Esophagus mucosa (tissue), 1 donor: ENCODE data around the gene HTR2A. TPM values are rescaled to one million over a fixed set of nuclear protein-coding genes. Genes with fewer than 3 reads are reported as not detected.
A peak's percentile ranks its signal among the peaks of the same experiment; 100 is the strongest.
"Not testable (repeated sequence)": the region's sequence is repeated elsewhere in the genome, so short reads cannot be mapped to it uniquely, and the experiment has no call there.

Source experiments
- ATAC-seq: fragments of 200-7000 bp; cut with Tn5 transposase; one replicate; pipeline ENCODE4 v1.9.1; 2020
- total RNA-seq: library from RNA; stranded (reverse); gene quantifications from one replicate; pipeline ENCODE4 v1.2.4, GENCODE V29; 2023
- donor health status: DM: yes; HTN: yes; CAD: no.

HTR2A gene
- total RNA-seq, 1 donor from 2014 or later = 0.08 TPM

DNA sequence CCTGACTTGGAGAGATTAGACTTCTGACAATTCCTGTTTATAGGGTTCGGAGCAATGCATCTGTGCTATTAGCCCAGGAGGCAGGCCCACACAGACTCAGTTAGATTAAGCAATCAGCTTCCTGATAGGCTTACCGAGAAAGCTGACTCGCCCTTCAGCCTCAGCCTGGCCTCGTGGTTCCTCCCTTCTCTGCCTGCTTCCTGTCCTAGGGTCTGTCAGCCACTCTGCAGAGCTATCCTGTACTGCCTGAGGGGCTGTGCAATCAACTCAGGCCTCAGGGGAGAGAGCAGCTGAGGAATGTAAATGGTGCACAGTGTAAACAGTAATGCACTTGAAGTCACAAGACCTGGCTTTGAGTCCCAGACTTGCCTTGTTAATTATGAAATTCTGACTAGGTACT is 30.7 kb downstream of the HTR2A start:
- ATAC-seq = peak; percentile 37

- no peak for ATAC-seq
Measured at GRCh38 chr13:46864941-46865340, 31.9 kb downstream of the HTR2A start.

DNA sequence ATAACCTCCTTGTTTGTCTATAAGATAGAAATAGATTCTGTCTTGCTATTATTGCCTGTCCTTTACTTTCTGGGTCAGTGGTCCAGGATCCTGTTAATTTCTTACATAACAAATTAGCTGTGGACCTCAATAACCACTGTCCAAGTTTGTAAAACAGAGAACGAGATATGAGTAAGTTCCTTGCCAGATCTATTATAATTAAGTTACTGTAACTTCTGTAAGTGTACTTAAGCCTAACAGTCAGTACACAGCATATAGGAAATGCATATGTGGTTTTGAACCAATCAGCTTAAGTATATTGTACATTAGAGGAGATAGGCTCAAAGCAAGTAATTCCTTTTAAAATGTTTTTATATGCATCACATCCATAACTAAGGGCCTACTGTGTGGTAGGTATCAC is 34.9 kb downstream of the HTR2A start:
- ATAC-seq = no peak

GRCh38 chr13:46860722-46861121 is 36.1 kb downstream of the HTR2A start:
- ATAC-seq = no peak

DNA sequence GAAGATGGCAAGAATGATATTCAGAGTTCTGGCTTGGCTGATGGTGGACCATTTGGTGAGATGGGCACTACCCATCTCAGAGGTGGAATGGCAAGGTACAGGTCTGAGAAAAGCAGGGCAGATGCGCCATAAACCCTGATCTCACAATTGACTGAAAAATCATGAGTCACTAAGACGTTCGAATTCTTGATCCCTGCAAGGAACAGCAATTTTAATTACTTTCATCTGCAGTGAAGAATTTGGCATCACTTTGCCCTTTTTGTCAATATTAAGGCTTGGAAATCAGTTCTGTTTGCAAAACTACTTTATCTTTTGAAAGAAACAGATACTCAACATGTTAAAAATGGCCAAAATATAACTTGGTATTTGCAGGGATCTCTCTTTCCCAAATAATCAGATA is 38.1 kb downstream of the HTR2A start:
- ATAC-seq = no peak

DNA sequence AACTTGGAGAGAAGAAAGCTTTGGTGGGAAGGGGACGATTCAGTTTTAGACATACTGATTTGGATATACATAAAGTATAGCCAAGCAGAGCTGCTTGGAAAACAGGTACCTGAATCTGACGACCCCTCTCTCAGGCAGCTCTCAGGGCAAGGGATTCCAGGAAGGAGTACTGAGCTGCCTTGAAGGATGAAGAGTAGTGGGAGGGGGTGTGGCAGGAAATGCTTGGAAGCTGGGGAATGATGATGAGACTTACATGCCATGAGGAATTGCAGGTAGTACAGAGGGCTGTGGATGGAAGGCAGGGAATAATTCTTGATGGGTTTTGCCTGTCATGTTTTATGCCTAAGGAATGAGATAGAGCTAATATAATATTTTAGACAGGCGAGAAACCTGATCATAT is 38.7 kb downstream of the HTR2A start:
- no peak for ATAC-seq

GRCh38 chr13:46855664-46856063 is 41.2 kb downstream of the HTR2A start:
- ATAC-seq = no peak

DNA sequence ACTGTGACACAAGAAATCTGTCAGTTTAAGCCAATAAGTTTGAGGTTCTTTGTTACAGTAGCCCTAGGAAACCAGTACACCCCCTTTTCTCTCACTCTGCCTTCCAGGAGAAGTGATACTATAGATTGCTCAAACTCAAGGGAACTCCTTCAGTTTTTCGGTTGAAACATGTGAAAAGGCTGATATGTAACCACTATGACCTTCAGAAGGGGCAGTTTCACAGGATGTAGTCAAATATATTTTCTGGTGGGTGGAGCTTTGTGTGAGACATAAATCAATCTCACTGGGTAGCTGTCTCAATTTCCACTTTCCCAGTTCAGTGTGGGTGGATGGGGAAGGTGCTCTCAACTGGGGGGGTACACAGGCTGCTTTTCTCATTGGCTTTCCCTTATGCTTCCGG is 41.7 kb downstream of the HTR2A start:
- no peak for ATAC-seq

DNA sequence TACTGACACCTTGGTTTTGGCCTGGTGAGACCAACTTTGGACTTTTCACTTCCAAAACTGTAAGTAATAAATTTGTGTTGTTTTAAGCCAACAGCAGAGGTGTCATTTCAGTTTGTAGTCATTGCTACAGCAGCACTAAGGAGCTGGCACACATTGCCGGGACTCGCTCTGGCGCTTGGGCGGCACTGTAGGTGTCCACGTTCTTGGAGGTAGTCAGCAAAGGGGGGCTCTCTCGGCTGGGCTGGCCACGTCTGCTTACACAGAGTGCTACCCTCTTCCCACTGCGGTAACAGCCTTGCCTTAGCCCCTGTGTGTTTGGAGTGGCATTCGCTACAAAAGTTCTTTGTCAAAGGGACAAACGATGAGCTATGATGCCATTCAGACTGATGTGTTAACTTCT is 44.7 kb downstream of the HTR2A start:
- ATAC-seq = no peak

DNA sequence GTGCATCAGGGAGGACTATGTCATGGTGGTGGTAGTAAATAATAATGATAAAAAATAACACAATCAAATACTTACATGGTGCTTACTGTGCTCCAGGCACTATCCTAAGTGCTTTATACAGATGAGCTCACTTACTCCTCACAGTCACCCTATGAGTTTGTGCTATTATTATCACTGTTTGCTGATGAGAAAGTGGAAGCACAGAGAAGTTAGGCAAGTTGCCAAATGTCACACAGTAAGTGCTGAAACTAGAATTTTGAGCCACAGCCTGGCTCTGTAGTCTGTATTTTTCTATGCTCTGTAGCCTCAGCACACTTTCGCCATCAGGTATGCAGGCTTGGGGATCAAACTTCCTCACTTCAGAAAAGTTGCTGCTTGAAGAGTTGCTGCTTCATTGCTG is 46.6 kb downstream of the HTR2A start:
- no peak for ATAC-seq

DNA sequence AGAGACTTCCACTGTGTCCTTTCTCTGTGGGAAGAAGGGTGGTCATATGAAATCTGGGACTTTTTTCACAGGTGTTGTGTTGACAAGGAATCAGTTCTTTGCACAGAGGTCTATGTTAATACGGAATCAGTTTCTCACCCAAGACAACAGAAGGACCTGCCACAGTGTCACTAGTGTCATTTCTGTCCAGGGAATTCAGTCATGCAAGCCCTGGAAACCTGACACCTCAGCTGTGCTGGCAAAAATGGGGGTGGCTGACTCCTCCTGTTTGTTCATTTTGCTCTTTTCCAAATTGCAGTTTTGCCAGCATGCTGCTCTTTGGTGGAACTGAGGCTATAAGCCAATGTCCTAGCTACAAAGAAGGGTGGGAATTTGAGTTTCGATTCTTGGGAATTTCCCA is 50.1 kb downstream of the HTR2A start:
- ATAC-seq = no peak

GRCh38 chr13:46845146-46845545 is 51.7 kb downstream of the HTR2A start:
- no peak for ATAC-seq

- no peak for ATAC-seq
Measured at GRCh38 chr13:46844431-46844830, 52.4 kb downstream of the HTR2A start.

DNA sequence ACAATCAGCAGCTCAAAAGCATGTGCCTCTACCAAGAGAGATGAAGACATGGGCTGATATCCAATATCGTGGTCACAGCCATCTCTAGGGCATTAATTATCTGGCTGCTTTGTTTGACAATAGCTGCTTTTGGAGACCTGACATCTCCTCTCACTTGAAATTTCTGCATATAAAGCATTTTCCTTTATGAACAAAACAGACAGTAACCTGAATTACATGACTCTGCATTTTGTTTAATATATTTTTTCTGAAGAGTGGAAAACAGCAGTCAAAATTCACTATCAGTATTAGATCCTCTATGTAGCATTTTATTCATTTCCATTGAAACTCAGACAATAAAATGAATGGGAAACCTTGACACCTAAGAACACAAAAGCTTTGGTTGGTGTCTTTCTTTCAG is 57.5 kb downstream of the HTR2A start:
- no peak for ATAC-seq

- ATAC-seq = no peak
Measured at GRCh38 chr13:46834657-46835056, 62.2 kb downstream of the HTR2A start.

DNA sequence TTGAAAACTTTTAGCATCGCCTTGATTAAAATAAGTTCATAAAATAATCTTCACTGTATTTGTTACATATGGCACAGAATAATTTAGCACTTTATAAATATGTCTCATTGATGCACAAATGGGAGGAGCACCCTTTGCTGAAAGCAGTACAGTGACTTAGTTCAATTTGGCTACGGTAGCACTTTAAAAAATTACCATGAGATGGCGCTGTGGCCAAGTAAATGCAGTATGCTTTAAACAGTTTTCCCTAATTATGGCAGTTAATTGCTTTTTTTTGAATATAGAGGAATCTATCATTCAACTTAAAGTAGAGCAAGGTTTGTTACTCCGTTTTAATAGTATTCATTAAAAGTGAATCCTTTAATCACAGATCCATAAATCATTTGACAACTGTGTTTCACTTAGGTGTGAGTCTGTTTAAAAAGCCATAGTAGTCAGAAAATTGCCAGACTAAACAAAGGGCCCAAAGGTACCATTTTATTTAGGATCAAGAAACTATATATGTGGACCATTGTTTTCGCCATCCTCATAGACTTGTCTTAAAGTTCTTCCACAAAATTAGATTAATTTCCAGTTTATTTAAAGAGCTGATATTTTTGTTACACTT is 65.2 kb downstream of the HTR2A start:
- ATAC-seq = no peak

DNA sequence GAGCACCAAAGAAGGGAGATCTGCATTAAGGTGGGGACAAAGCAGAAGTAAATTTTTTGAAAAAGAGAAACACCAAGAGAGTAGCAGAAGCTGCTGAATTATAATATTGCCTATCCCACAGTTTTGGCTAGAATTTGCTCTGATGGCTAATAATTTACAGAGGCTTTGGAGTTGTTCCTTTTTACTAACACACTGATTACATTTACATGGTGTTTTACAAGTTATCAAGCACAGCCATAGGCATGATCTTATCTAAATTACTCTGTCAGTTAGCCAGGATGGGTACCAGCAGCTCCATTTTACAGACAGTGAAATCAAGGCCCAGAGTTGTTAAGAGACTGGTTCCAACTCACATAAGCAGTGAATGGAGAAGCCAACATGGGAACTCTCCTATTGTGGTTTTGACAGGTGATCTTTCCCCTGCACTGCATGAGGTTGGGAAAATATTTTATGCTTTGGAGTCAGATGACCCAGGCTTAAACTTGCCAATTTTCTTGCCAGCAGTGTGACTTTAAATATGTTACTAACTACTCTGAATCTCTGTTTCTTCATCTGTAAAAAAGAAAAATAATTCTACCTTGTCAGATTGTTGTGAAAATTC is 66.3 kb downstream of the HTR2A start:
- no peak for ATAC-seq

DNA sequence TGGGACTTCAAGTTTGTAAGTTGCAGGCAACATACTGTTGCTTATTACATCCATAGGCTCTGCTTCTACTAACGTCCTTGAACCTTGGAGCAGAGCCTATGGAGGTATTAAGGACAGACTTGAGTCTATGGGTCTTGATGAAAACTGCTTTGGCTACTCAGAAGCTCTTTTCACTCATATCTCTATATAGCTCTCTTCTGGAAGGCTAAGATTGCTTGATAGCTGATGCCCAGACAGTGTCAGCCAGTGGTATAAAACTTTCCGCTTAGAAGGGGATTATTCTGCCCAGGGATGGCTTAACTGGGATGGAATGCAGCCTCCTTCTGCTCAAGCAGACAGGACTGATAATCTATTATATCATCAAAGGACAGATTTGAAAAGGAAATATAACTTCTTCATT is 74.3 kb downstream of the HTR2A start:
- ATAC-seq = no peak

- ATAC-seq = no peak
Measured at GRCh38 chr13:46817838-46818476, 78.9 kb downstream of the HTR2A start.

DNA sequence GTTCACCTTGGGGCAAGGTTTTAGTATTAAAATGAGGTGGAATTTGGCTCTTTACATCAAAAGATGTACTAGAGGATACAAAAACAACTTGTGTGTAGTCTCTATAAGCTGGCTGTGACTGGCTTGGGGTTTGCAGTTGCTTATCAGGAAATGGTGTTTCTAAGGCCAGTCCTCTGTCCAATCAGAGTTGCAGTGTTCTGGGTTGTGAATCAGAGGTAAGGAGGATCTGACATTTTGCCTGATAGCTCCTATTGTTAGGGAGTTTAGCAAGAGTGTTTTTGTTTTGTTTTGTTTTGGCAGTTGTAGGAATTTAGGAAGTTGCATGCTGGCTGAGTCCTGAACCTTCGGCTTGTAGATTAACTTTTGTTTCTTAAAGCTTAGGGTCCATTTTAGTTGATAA is 79.8 kb downstream of the HTR2A start:
- no peak for ATAC-seq

GRCh38 chr13:46816371-46816770 is 80.5 kb downstream of the HTR2A start:
- ATAC-seq = no peak

DNA sequence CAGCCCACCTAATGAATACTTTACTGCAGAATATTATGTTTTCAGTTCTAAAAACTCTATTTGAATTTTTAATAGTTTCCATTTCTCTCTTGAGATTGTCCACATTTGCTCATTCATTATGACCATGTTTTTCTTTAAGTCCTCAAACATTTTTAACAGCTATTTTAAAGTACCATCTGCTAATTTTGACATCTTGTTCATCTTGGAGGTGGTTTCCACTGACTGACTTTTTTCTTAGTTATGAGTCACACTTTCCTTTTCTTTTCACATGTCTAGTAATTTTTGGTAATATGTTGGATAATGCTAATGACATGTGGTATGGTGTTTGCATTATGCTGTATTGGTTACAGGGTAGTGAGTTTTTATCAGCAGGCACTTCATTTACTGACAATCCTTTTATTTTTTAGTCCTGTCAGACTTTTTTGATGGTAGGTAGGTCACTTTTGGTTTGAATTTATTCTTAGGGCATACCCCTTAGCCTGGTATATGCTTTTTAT is 84.5 kb downstream of the HTR2A start:
- no peak for ATAC-seq

GRCh38 chr13:46810440-46810839 is 86.4 kb downstream of the HTR2A start:
- ATAC-seq = no peak

GRCh38 chr13:46804921-46805320 is 91.9 kb downstream of the HTR2A start:
- ATAC-seq = not testable (repeated sequence)
